ENCODE data around the gene AFF3. TPM values are rescaled to one million over a fixed set of nuclear protein-coding genes. Genes with fewer than 3 reads are reported as not detected.

AFF3 gene
- total and polyA plus RNA-seq, 2 donors (not counting 1 experiment from before 2014, with no cell fraction given) = 0.50 to 2.5 TPM

- Histone ChIP-seq H3K36me3 (ENCODE audit: control insufficient read depth, insufficient read depth, low read length) (no peaks in the 10 kb centered on the region), H3K4me3 (replicated peaks in 1 of 4; ENCODE audit: control extremely low read depth in 1 of 4, insufficient read depth in 1 of 4, low read depth in 3 of 4, low read length in 4 of 4) (no peak overlapping the region), H3K4me2 (ENCODE audit: extremely low read depth, insufficient read depth, low read length) (no peak overlapping the region), H2AFZ (ENCODE audit: low read length) (no peak overlapping the region), H3K4me1 (ENCODE audit: control insufficient read depth, extremely low read depth, insufficient read depth, low read length) (no peaks in the 10 kb centered on the region), H3K9me3 (ENCODE audit: control insufficient read depth, insufficient read depth, low read depth, low read length) (no peaks in the 10 kb centered on the region), H3K79me2 (ENCODE audit: control insufficient read depth, insufficient read depth, low read length) (no peaks in the 10 kb centered on the region), H3K27me3 (ENCODE audit: control insufficient read depth, insufficient read depth, low read length) (no peaks in the 10 kb centered on the region), H3K9ac (ENCODE audit: insufficient read depth, low read length) (no peak overlapping the region), H4K20me1 (ENCODE audit: control insufficient read depth, extremely low read depth, insufficient read depth, low read length) (no peaks in the 10 kb centered on the region), H3K27ac (ENCODE audit: insufficient read depth, low read length) (no peak overlapping the region)
- TF ChIP-seq, protein P1, sequence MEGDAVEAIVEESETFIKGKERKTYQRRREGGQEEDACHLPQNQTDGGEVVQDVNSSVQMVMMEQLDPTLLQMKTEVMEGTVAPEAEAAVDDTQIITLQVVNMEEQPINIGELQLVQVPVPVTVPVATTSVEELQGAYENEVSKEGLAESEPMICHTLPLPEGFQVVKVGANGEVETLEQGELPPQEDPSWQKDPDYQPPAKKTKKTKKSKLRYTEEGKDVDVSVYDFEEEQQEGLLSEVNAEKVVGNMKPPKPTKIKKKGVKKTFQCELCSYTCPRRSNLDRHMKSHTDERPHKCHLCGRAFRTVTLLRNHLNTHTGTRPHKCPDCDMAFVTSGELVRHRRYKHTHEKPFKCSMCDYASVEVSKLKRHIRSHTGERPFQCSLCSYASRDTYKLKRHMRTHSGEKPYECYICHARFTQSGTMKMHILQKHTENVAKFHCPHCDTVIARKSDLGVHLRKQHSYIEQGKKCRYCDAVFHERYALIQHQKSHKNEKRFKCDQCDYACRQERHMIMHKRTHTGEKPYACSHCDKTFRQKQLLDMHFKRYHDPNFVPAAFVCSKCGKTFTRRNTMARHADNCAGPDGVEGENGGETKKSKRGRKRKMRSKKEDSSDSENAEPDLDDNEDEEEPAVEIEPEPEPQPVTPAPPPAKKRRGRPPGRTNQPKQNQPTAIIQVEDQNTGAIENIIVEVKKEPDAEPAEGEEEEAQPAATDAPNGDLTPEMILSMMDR (conservative IDR thresholded peaks at IDR 0.05 in 1 of 2, IDR thresholded peaks at IDR 0.05 in 1 of 2; ENCODE audit: low read depth in 1 of 2, low read length in 2 of 2) = no peak
- no peak for TF ChIP-seq EZH2 (IDR thresholded peaks at IDR 0.05; ENCODE audit: low read length, missing control alignments)
- DNase-seq (ENCODE audit: low read depth in 2 of 2) = no peak
Measured at GRCh38 chr2:99794414-99794813, 348.0 kb downstream of the AFF3 start.

DNA sequence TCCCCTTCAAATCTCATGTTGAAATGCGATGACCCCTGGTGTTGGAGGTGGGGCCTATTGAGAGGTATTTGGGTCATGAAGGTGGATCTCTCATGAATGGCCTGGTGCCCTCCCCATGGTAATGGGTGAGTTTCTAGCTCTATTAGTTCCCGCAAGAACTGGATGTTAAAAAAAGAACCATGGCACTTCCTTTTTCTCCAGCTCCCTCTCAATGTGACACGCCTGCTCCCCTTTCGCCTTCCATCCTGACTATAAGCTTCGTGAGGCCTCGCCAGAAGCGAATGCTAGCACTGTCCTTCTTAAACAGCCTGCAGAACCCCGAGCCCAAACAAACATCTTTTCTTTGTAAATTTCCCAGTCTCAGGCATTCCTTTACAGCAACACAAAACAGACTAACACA is 349.4 kb downstream of the AFF3 start:
- DNase-seq (ENCODE audit: low read depth in 2 of 2) = no peak
- no peak overlapping the region for H2AFZ ChIP-seq (ENCODE audit: low read length)
- H3K9me3 ChIP-seq (ENCODE audit: control insufficient read depth, insufficient read depth, low read depth, low read length) = no peaks in the 10 kb centered on the region
- TF ChIP-seq, protein P1 (conservative IDR thresholded peaks at IDR 0.05 in 1 of 2, IDR thresholded peaks at IDR 0.05 in 1 of 2; ENCODE audit: low read depth in 1 of 2, low read length in 2 of 2) = no peak
- TF ChIP-seq EZH2 (IDR thresholded peaks at IDR 0.05; ENCODE audit: low read length, missing control alignments) = no peak
- H3K36me3 ChIP-seq (ENCODE audit: control insufficient read depth, insufficient read depth, low read length) = no peaks in the 10 kb centered on the region
- H3K4me2 ChIP-seq (ENCODE audit: extremely low read depth, insufficient read depth, low read length) = no peak overlapping the region
- H3K27ac ChIP-seq (ENCODE audit: insufficient read depth, low read length) = no peak overlapping the region
- H4K20me1 ChIP-seq (ENCODE audit: control insufficient read depth, extremely low read depth, insufficient read depth, low read length) = no peaks in the 10 kb centered on the region
- no peak overlapping the region for H3K4me3 ChIP-seq (replicated peaks in 1 of 4; ENCODE audit: control extremely low read depth in 1 of 4, insufficient read depth in 1 of 4, low read depth in 3 of 4, low read length in 4 of 4)
- no peaks in the 10 kb centered on the region for H3K27me3 ChIP-seq (ENCODE audit: control insufficient read depth, insufficient read depth, low read length)
- H3K4me1 ChIP-seq (ENCODE audit: control insufficient read depth, extremely low read depth, insufficient read depth, low read length) = no peaks in the 10 kb centered on the region
- H3K9ac ChIP-seq (ENCODE audit: insufficient read depth, low read length) = no peak overlapping the region
- H3K79me2 ChIP-seq (ENCODE audit: control insufficient read depth, insufficient read depth, low read length) = no peaks in the 10 kb centered on the region

GRCh38 chr2:99789849-99790248 is 352.5 kb downstream of the AFF3 start:
- no peak overlapping the region for H3K27ac ChIP-seq (ENCODE audit: insufficient read depth, low read length)
- no peak overlapping the region for H2AFZ ChIP-seq (ENCODE audit: low read length)
- H4K20me1 ChIP-seq (ENCODE audit: control insufficient read depth, extremely low read depth, insufficient read depth, low read length) = no peaks in the 10 kb centered on the region
- H3K4me3 ChIP-seq (replicated peaks in 1 of 4; ENCODE audit: control extremely low read depth in 1 of 4, insufficient read depth in 1 of 4, low read depth in 3 of 4, low read length in 4 of 4) = no peak overlapping the region
- no peak for DNase-seq (ENCODE audit: low read depth in 2 of 2)
- no peaks in the 10 kb centered on the region for H3K36me3 ChIP-seq (ENCODE audit: control insufficient read depth, insufficient read depth, low read length)
- H3K27me3 ChIP-seq (ENCODE audit: control insufficient read depth, insufficient read depth, low read length) = no peaks in the 10 kb centered on the region
- H3K79me2 ChIP-seq (ENCODE audit: control insufficient read depth, insufficient read depth, low read length) = no peaks in the 10 kb centered on the region
- H3K4me1 ChIP-seq (ENCODE audit: control insufficient read depth, extremely low read depth, insufficient read depth, low read length) = no peaks in the 10 kb centered on the region
- TF ChIP-seq, protein P1 (conservative IDR thresholded peaks at IDR 0.05 in 1 of 2, IDR thresholded peaks at IDR 0.05 in 1 of 2; ENCODE audit: low read depth in 1 of 2, low read length in 2 of 2) = no peak
- no peak for TF ChIP-seq EZH2 (IDR thresholded peaks at IDR 0.05; ENCODE audit: low read length, missing control alignments)
- no peak overlapping the region for H3K9ac ChIP-seq (ENCODE audit: insufficient read depth, low read length)
- no peak overlapping the region for H3K4me2 ChIP-seq (ENCODE audit: extremely low read depth, insufficient read depth, low read length)
- H3K9me3 ChIP-seq (ENCODE audit: control insufficient read depth, insufficient read depth, low read depth, low read length) = no peaks in the 10 kb centered on the region

All from fibroblast of lung (primary cell).